NCI-H524 (cell line): ENCODE data around the gene C20orf141.
"Not testable (repeated sequence)": the region's sequence is repeated elsewhere in the genome, so short reads cannot be mapped to it uniquely, and the experiment has no call there.

Experiments used
- DNase-seq, 2 experiments: peaks; one replicate each; lab custom pipeline; 2025; lab: John Stamatoyannopoulos, UW

Gene C20orf141

GRCh38 chr20:2820896-2821869, 6.4 kb downstream of the C20orf141 start:
- peak in 1 of 2 experiments; percentile 39 for DNase-seq

- no peak for DNase-seq
Measured at GRCh38 chr20:2822073-2822472, 7.3 kb downstream of the C20orf141 start.

GRCh38 chr20:2825761-2826160, 11.0 kb downstream of the C20orf141 start:
- no peak for DNase-seq

- no peak for DNase-seq
Measured at GRCh38 chr20:2826655-2827054, 11.9 kb downstream of the C20orf141 start.

GRCh38 chr20:2829376-2829775, 14.6 kb downstream of the C20orf141 start:
- DNase-seq, result no peak

GRCh38 chr20:2831206-2831605, 16.4 kb downstream of the C20orf141 start:
- not testable (repeated sequence) for DNase-seq

- DNase-seq, result no peak
Measured at GRCh38 chr20:2833761-2834160, 19.0 kb downstream of the C20orf141 start.

GRCh38 chr20:2834401-2835110, 19.8 kb downstream of the C20orf141 start:
- no peak for DNase-seq

- DNase-seq, result no peak
Measured at GRCh38 chr20:2835331-2835796, 20.6 kb downstream of the C20orf141 start.

- no peak for DNase-seq
Measured at GRCh38 chr20:2836035-2836434, 21.2 kb downstream of the C20orf141 start.

- no peak for DNase-seq
Measured at GRCh38 chr20:2837221-2837960, 22.6 kb downstream of the C20orf141 start.

GRCh38 chr20:2838170-2838797, 23.5 kb downstream of the C20orf141 start:
- DNase-seq, result no peak

- DNase-seq, result no peak
Measured at GRCh38 chr20:2838847-2839671, 24.3 kb downstream of the C20orf141 start.

- no peak for DNase-seq
Measured at GRCh38 chr20:2839732-2840137, 24.9 kb downstream of the C20orf141 start.

- DNase-seq, result peak; percentile 72 to 88
Measured at GRCh38 chr20:2840138-2840966, 25.6 kb downstream of the C20orf141 start, which contains the start of the genes PCED1A and VPS16. TSS of gene PCED1A (minus strand) at chr20:2840655. CDS start at chr20:2839912, 743 bp downstream. TSS of gene VPS16 (plus strand) at chr20:2840745. CDS start at chr20:2840775, 30 bp downstream.

- peak in 1 of 2 experiments; percentile 33 for DNase-seq
Measured at GRCh38 chr20:2840967-2841531, 26.3 kb downstream of the C20orf141 start.

GRCh38 chr20:2845607-2846006, 30.8 kb downstream of the C20orf141 start:
- DNase-seq, result no peak

- no peak for DNase-seq
Measured at GRCh38 chr20:2846698-2847097, 31.9 kb downstream of the C20orf141 start.

GRCh38 chr20:2847802-2848201, 33.0 kb downstream of the C20orf141 start:
- no peak for DNase-seq
